Suprapubic skin (tissue), 3 donors: ENCODE results near the gene ATF5.

ENCODE experiments used
- EP300 ChIP-seq: sonication (generic); formaldehyde crosslinking; IDR thresholded peaks from one replicate; pipeline ENCODE4 v1.6.1; 2017; ENCODE audit warnings: antibody characterized with exemption
- POLR2A ChIP-seq, 2 donors: fragments of 450-650 bp; IDR thresholded peaks; one replicate each; pipeline ENCODE4 v1.6.1; 2017; ENCODE audit warnings: antibody characterized with exemption in 2 of 2, mild to moderate bottlenecking in 2 of 2, moderate library complexity in 2 of 2
- TF ChIP-seq, protein P1 (sequence below), 2 donors: fragments of 200-600 bp in 1 of 2; fragments of 450-650 bp in 1 of 2; sonication (generic) in 1 of 2; IDR thresholded peaks; one replicate each; pipeline ENCODE4 v1.5.1; 2016 to 2019; ENCODE audit warnings: antibody characterized with exemption in 2 of 2, mild to moderate bottlenecking in 1 of 2, moderate library complexity in 1 of 2

DNA sequence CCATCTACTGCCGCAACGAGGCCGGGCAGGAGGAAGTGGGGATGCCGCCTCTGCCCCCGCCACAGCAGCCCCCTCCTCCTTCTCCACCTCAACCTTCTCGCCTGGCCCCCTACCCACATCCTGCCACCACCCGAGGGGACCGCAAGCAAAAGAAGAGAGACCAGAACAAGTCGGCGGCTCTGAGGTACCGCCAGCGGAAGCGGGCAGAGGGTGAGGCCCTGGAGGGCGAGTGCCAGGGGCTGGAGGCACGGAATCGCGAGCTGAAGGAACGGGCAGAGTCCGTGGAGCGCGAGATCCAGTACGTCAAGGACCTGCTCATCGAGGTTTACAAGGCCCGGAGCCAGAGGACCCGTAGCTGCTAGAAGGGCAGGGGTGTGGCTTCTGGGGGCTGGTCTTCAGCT is 3.7 kb downstream of the ATF5 start:
- TF ChIP-seq, protein P1, sequence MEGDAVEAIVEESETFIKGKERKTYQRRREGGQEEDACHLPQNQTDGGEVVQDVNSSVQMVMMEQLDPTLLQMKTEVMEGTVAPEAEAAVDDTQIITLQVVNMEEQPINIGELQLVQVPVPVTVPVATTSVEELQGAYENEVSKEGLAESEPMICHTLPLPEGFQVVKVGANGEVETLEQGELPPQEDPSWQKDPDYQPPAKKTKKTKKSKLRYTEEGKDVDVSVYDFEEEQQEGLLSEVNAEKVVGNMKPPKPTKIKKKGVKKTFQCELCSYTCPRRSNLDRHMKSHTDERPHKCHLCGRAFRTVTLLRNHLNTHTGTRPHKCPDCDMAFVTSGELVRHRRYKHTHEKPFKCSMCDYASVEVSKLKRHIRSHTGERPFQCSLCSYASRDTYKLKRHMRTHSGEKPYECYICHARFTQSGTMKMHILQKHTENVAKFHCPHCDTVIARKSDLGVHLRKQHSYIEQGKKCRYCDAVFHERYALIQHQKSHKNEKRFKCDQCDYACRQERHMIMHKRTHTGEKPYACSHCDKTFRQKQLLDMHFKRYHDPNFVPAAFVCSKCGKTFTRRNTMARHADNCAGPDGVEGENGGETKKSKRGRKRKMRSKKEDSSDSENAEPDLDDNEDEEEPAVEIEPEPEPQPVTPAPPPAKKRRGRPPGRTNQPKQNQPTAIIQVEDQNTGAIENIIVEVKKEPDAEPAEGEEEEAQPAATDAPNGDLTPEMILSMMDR (IDR thresholded peaks at IDR 0.05) = no peak
- TF ChIP-seq POLR2A (IDR thresholded peaks at IDR 0.05) (no peak), EP300 (no peak)
